ENCODE results near the gene BICDL1.

Gene BICDL1

GRCh38 chr12:120132054-120132836, 143.2 kb downstream of the BICDL1 start:
- Mint-ChIP-seq H3K4me1 (peaks cover under 1% of the 10 kb centered on the region), H3K27ac (no peak overlapping the region), H3K4me3 (no peak overlapping the region), H3K9me3 (no peaks in the 10 kb centered on the region), H3K36me3 (peaks cover 10% of the 10 kb centered on the region), H3K27me3 (no peaks in the 10 kb centered on the region)

GRCh38 chr12:120132863-120133385, 143.9 kb downstream of the BICDL1 start:
- no peak overlapping the region for H3K4me3 Mint-ChIP-seq
- no peak overlapping the region for H3K27ac Mint-ChIP-seq
- H3K9me3 Mint-ChIP-seq: no peaks in the 10 kb centered on the region
- peaks cover 10% of the 10 kb centered on the region for H3K36me3 Mint-ChIP-seq
- no peaks in the 10 kb centered on the region for H3K4me1 Mint-ChIP-seq
- no peaks in the 10 kb centered on the region for H3K27me3 Mint-ChIP-seq

GRCh38 chr12:120134307-120134980, 145.4 kb downstream of the BICDL1 start:
- no peaks in the 10 kb centered on the region for H3K27me3 Mint-ChIP-seq
- H3K9me3 Mint-ChIP-seq: no peaks in the 10 kb centered on the region
- peaks cover 12% of the 10 kb centered on the region for H3K36me3 Mint-ChIP-seq
- H3K4me1 Mint-ChIP-seq: no peaks in the 10 kb centered on the region
- H3K4me3 Mint-ChIP-seq: no peak overlapping the region
- no peak overlapping the region for H3K27ac Mint-ChIP-seq

- Mint-ChIP-seq H3K4me3 (no peak overlapping the region), H3K4me1 (no peaks in the 10 kb centered on the region), H3K36me3 (peaks cover 18% of the 10 kb centered on the region), H3K27me3 (no peaks in the 10 kb centered on the region), H3K9me3 (no peaks in the 10 kb centered on the region), H3K27ac (no peak overlapping the region)
These were observed 147.2 kb downstream of the BICDL1 start for GRCh38 chr12:120136093-120136770.

- Mint-ChIP-seq H3K4me1 (no peaks in the 10 kb centered on the region), H3K9me3 (no peaks in the 10 kb centered on the region), H3K36me3 (peaks cover 18% of the 10 kb centered on the region), H3K4me3 (no peak overlapping the region), H3K27ac (no peak overlapping the region), H3K27me3 (no peaks in the 10 kb centered on the region)
These were observed 148.8 kb downstream of the BICDL1 start for GRCh38 chr12:120137833-120138232.

GRCh38 chr12:120138366-120138765, 149.3 kb downstream of the BICDL1 start:
- Mint-ChIP-seq H3K27me3 (no peaks in the 10 kb centered on the region), H3K9me3 (no peaks in the 10 kb centered on the region), H3K4me3 (no peak overlapping the region), H3K36me3 (peaks cover 18% of the 10 kb centered on the region), H3K4me1 (no peaks in the 10 kb centered on the region), H3K27ac (no peak overlapping the region)

GRCh38 chr12:120139958-120140357, 150.9 kb downstream of the BICDL1 start:
- H3K27me3 Mint-ChIP-seq: no peaks in the 10 kb centered on the region
- H3K9me3 Mint-ChIP-seq: no peaks in the 10 kb centered on the region
- no peak overlapping the region for H3K27ac Mint-ChIP-seq
- peaks cover 18% of the 10 kb centered on the region for H3K36me3 Mint-ChIP-seq
- H3K4me1 Mint-ChIP-seq: no peaks in the 10 kb centered on the region
- no peak overlapping the region for H3K4me3 Mint-ChIP-seq

GRCh38 chr12:120140603-120141002, 151.6 kb downstream of the BICDL1 start:
- Mint-ChIP-seq H3K9me3 (no peaks in the 10 kb centered on the region), H3K27ac (peak overlapping the region; percentile 68), H3K27me3 (no peaks in the 10 kb centered on the region), H3K36me3 (peaks cover 18% of the 10 kb centered on the region), H3K4me1 (no peaks in the 10 kb centered on the region), H3K4me3 (no peak overlapping the region)

- H3K27me3 Mint-ChIP-seq: no peaks in the 10 kb centered on the region
- no peaks in the 10 kb centered on the region for H3K9me3 Mint-ChIP-seq
- no peak overlapping the region for H3K27ac Mint-ChIP-seq
- H3K4me3 Mint-ChIP-seq: no peak overlapping the region
- peaks cover 18% of the 10 kb centered on the region for H3K36me3 Mint-ChIP-seq
- no peaks in the 10 kb centered on the region for H3K4me1 Mint-ChIP-seq
These were observed 152.3 kb downstream of the BICDL1 start for GRCh38 chr12:120141336-120141735.

- no peaks in the 10 kb centered on the region for H3K9me3 Mint-ChIP-seq
- H3K27ac Mint-ChIP-seq: no peak overlapping the region
- no peak overlapping the region for H3K4me3 Mint-ChIP-seq
- peaks cover 18% of the 10 kb centered on the region for H3K36me3 Mint-ChIP-seq
- H3K4me1 Mint-ChIP-seq: no peaks in the 10 kb centered on the region
- no peaks in the 10 kb centered on the region for H3K27me3 Mint-ChIP-seq
These were observed 153.3 kb downstream of the BICDL1 start for GRCh38 chr12:120142231-120142877.
